LNCAP (cell line): ENCODE measurements around the gene CRYBG1.

Experiments
- CTCF ChIP-seq: fragments of 450-650 bp; IDR thresholded peaks from 2 replicates; pipeline ENCODE4 v1.5.1; 2017; ENCODE audit warnings: mild to moderate bottlenecking

The CRYBG1 gene

GRCh38 chr6:106477146-106477545 is 116.6 kb downstream of the CRYBG1 start:
- no peak for TF ChIP-seq CTCF

GRCh38 chr6:106477790-106478189 is 117.3 kb downstream of the CRYBG1 start:
- no peak for TF ChIP-seq CTCF

GRCh38 chr6:106486236-106486635 is 125.7 kb downstream of the CRYBG1 start:
- TF ChIP-seq CTCF, result no peak

GRCh38 chr6:106488494-106489370 is 128.2 kb downstream of the CRYBG1 start:
- TF ChIP-seq CTCF, result no peak

GRCh38 chr6:106490030-106490429 is 129.5 kb downstream of the CRYBG1 start:
- no peak for TF ChIP-seq CTCF

- no peak for TF ChIP-seq CTCF
Measured at GRCh38 chr6:106490436-106490835, 129.9 kb downstream of the CRYBG1 start.

- no peak for TF ChIP-seq CTCF
Measured at GRCh38 chr6:106490974-106491373, 130.5 kb downstream of the CRYBG1 start.

GRCh38 chr6:106495014-106495413 is 134.5 kb downstream of the CRYBG1 start:
- TF ChIP-seq CTCF, result no peak
